Measurements from ENCODE around the gene FFAR4. TPM values are rescaled to one million over a fixed set of nuclear protein-coding genes. Genes with fewer than 3 reads are reported as not detected.

The FFAR4 gene
- total and polyA plus RNA-seq, 2 of the 8 experiments (the other 6 are each of a cell fraction or from before 2014, with no cell fraction given) = not detected

- H2BK120ac ChIP-seq (replicated peaks; ENCODE audit: low read depth, low read length) = no peak overlapping the region
- no peak overlapping the region for H2BK12ac ChIP-seq (ENCODE audit: low read depth, low read length)
- H4K8ac ChIP-seq (ENCODE audit: extremely low read depth, insufficient read depth, low read length) = no peak overlapping the region
- H2BK15ac ChIP-seq (ENCODE audit: low read length) = no peak overlapping the region
- TF ChIP-seq, protein P1, sequence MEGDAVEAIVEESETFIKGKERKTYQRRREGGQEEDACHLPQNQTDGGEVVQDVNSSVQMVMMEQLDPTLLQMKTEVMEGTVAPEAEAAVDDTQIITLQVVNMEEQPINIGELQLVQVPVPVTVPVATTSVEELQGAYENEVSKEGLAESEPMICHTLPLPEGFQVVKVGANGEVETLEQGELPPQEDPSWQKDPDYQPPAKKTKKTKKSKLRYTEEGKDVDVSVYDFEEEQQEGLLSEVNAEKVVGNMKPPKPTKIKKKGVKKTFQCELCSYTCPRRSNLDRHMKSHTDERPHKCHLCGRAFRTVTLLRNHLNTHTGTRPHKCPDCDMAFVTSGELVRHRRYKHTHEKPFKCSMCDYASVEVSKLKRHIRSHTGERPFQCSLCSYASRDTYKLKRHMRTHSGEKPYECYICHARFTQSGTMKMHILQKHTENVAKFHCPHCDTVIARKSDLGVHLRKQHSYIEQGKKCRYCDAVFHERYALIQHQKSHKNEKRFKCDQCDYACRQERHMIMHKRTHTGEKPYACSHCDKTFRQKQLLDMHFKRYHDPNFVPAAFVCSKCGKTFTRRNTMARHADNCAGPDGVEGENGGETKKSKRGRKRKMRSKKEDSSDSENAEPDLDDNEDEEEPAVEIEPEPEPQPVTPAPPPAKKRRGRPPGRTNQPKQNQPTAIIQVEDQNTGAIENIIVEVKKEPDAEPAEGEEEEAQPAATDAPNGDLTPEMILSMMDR (IDR thresholded peaks at IDR 0.05; ENCODE audit: control extremely low read depth in 1 of 3, insufficient read depth in 1 of 3, low read depth in 1 of 3, low read length in 3 of 3) = no peak
- H3K56ac ChIP-seq (replicated peaks; ENCODE audit: insufficient read length, low read depth, low read length) = no peak overlapping the region
- no peaks in the 10 kb centered on the region for H4K20me1 ChIP-seq (replicated peaks in 1 of 2; ENCODE audit: control insufficient read depth in 1 of 2, insufficient read depth in 2 of 2, low read length in 2 of 2)
- H3K27me3 ChIP-seq (replicated peaks in 1 of 4; ENCODE audit: control insufficient read depth in 3 of 4, extremely low read depth in 1 of 4, insufficient read depth in 3 of 4, low read length in 3 of 4) = peaks cover 27 to 40% (median 33%) of the 10 kb centered on the region in 4 experiments
- FAIRE-seq (no peak), DNase-seq (ENCODE audit: low read depth in 1 of 2, low spot score in 2 of 2) (no peak)
- no peaks in the 10 kb centered on the region; the same call in 1 of the 2 replicates for H3K79me1 ChIP-seq (ENCODE audit: low read depth, low read length)
- no peak overlapping the region for H3K18ac ChIP-seq (ENCODE audit: extremely low read depth, low read length)
- no peak overlapping the region for H2BK20ac ChIP-seq (ENCODE audit: low read length)
- no peak overlapping the region for H3K9ac ChIP-seq (replicated peaks in 1 of 4; ENCODE audit: extremely low read depth in 1 of 4, low read depth in 3 of 4, low read length in 3 of 4)
- no peaks in the 10 kb centered on the region for H3K9me3 ChIP-seq (ENCODE audit: insufficient read depth in 2 of 2, low read depth in 1 of 2, low read length in 1 of 2)
- no peak overlapping the region for H3K4ac ChIP-seq (replicated peaks; ENCODE audit: insufficient read length, low read depth, low read length)
- H2AFZ ChIP-seq (ENCODE audit: low read length) = no peak overlapping the region
- peaks cover 0 to 6% (median under 1%) of the 10 kb centered on the region in 4 experiments; a peak in 4 of 7 replicates for H3K4me1 ChIP-seq (replicated peaks in 1 of 4; ENCODE audit: control insufficient read depth in 3 of 4, insufficient read depth in 4 of 4, low read length in 3 of 4)
- no peak overlapping the region for H3K27ac ChIP-seq (ENCODE audit: low read depth, low read length)
- no peak overlapping the region for H2BK5ac ChIP-seq (ENCODE audit: low read depth, low read length)
- no peaks in the 10 kb centered on the region for H3K36me3 ChIP-seq (ENCODE audit: control insufficient read depth in 2 of 4, insufficient read depth in 4 of 4, low read length in 3 of 4)
- H3K14ac ChIP-seq (ENCODE audit: insufficient read length) = no peak overlapping the region
- H4K91ac ChIP-seq (replicated peaks; ENCODE audit: insufficient read length, low read length) = no peak overlapping the region
- no peak overlapping the region for H2AK5ac ChIP-seq (ENCODE audit: low read depth, low read length)
- no peaks in the 10 kb centered on the region for H3K79me2 ChIP-seq (ENCODE audit: control insufficient read depth in 1 of 2, insufficient read depth in 2 of 2, low read length in 2 of 2)
- 93% methylated on average over 5 of the region's 5 CpGs; no CpG with 5 or more reads in 1 of the 2 experiments for WGBS, 2 experiments (ENCODE audit: extremely low coverage in 1 of 2, insufficient coverage in 1 of 2, insufficient read length in 1 of 2, insufficient replicate concordance in 2 of 2, low coverage in 1 of 2, low lambda C conversion rate in 2 of 2, missing lambda C conversion rate in 1 of 2)
- POLR2A ChIA-PET (ENCODE audit: partially characterized antibody) = no interaction called here
- H3K23me2 ChIP-seq (ENCODE audit: low read depth, low read length) = peaks cover 7% of the 10 kb centered on the region; the same call in 1 of the 2 replicates
- H3K4me3 ChIP-seq (ENCODE audit: extremely low read depth in 1 of 4, insufficient read depth in 2 of 4, low read depth in 3 of 4, low read length in 4 of 4) = no peak overlapping the region
- H3K23ac ChIP-seq (ENCODE audit: insufficient read length) = no peak overlapping the region
- H4K5ac ChIP-seq (ENCODE audit: insufficient read length, low read depth, low read length) = no peak overlapping the region
- CTCF ChIA-PET (ENCODE audit: partially characterized antibody) = interaction anchor here (1.0 to 2.1 kb wide), 3 partner anchors 27 to 323 kb away, joined by 3 to 5 read pairs (median 3); no protein-coding TSS in a partner anchor
- H3K4me2 ChIP-seq (ENCODE audit: insufficient read depth in 1 of 2, low read depth in 2 of 2, low read length in 2 of 2) = no peak overlapping the region
Measured at GRCh38 chr10:93598157-93598556, 31.7 kb downstream of the FFAR4 start.

All from H1 (cell line).